Fibroblast of upper back skin (primary cell): ENCODE results near the gene RHAG.
A peak's percentile ranks its signal among the peaks of the same experiment; 100 is the strongest.
"Not testable (repeated sequence)": the region's sequence is repeated elsewhere in the genome, so short reads cannot be mapped to it uniquely, and the experiment has no call there.

ENCODE experiments used
- DNase-seq: peaks from one replicate; pipeline ENCODE4 v3.0.0-alpha.2; 2013

Gene RHAG

GRCh38 chr6:49636713-49637349 is at the start of gene RHAG:
TSS of gene RHAG (minus strand) at chr6:49636839. CDS start at chr6:49636812, 27 bp downstream.
- no peak for DNase-seq

- DNase-seq: peak; percentile 40
These were observed 40.1 kb upstream of the RHAG start for GRCh38 chr6:49676671-49677281.

GRCh38 chr6:49675816-49676215 is 39.2 kb upstream of the RHAG start:
- DNase-seq: no peak

- no peak for DNase-seq
These were observed 31.5 kb upstream of the RHAG start for GRCh38 chr6:49668083-49668511.

GRCh38 chr6:49666930-49667757 is 30.5 kb upstream of the RHAG start:
- DNase-seq: no peak

GRCh38 chr6:49666480-49666879 is 29.8 kb upstream of the RHAG start:
- DNase-seq: no peak

GRCh38 chr6:49664817-49665216 is 28.2 kb upstream of the RHAG start:
- no peak for DNase-seq

- not testable (repeated sequence) for DNase-seq
These were observed 27.4 kb upstream of the RHAG start for GRCh38 chr6:49664054-49664453.

GRCh38 chr6:49662892-49663261 is 26.2 kb upstream of the RHAG start:
- DNase-seq: no peak

GRCh38 chr6:49662231-49662891 is 25.7 kb upstream of the RHAG start:
- no peak for DNase-seq

GRCh38 chr6:49653942-49654341 is 17.3 kb upstream of the RHAG start:
- DNase-seq: no peak

GRCh38 chr6:49653438-49653837 is 16.8 kb upstream of the RHAG start:
- DNase-seq: no peak

GRCh38 chr6:49651239-49651638 is 14.6 kb upstream of the RHAG start:
- DNase-seq: no peak

- no peak for DNase-seq
These were observed 13.3 kb upstream of the RHAG start for GRCh38 chr6:49649988-49650387.

- no peak for DNase-seq
These were observed 11.4 kb upstream of the RHAG start for GRCh38 chr6:49648036-49648435.

- no peak for DNase-seq
These were observed 10.8 kb upstream of the RHAG start for GRCh38 chr6:49647476-49647875.

GRCh38 chr6:49646942-49647341 is 10.3 kb upstream of the RHAG start:
- DNase-seq: no peak

GRCh38 chr6:49646130-49646824 is 9.6 kb upstream of the RHAG start:
- DNase-seq: no peak

GRCh38 chr6:49645139-49645538 is 8.5 kb upstream of the RHAG start:
- DNase-seq: no peak

GRCh38 chr6:49639177-49639817 is 2.7 kb upstream of the RHAG start:
- no peak for DNase-seq

GRCh38 chr6:49637350-49637731 is 702 bp upstream of the RHAG start:
- no peak for DNase-seq

- no peak for DNase-seq
These were observed 494 bp downstream of the RHAG start for GRCh38 chr6:49635978-49636712.
